NCI-H524 (cell line): ENCODE results near the gene SPRR4.

Source experiments
- DNase-seq, 2 experiments: peaks; one replicate each; lab custom pipeline; 2025; lab: John Stamatoyannopoulos, UW

The SPRR4 gene, protein sequence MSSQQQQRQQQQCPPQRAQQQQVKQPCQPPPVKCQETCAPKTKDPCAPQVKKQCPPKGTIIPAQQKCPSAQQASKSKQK

DNA sequence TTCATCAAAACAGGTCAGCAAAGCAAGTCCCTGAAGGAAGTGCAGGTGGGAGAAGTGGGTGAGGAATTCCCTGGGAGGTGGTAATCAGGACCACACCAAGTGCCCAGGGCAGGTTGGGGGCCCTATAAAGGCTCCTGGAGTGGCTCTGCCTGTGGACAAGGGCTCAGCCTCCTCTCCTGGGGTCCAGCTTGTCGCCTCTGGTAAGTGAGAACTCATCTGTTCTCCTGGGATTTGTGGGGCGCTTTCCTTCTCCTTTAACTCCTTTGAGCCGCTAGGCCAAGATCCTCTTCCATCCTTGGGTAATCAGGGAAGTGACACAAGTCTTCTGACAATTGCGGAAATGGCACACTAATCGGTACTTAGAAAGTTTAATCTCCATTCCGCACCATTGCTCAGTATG lies at the start of gene SPRR4:
TSS of gene SPRR4 (plus strand) at position 154 of the 400 bp plus-strand sequence. CDS start 1,243 bp downstream, outside the sequence.
- no peak for DNase-seq

DNA sequence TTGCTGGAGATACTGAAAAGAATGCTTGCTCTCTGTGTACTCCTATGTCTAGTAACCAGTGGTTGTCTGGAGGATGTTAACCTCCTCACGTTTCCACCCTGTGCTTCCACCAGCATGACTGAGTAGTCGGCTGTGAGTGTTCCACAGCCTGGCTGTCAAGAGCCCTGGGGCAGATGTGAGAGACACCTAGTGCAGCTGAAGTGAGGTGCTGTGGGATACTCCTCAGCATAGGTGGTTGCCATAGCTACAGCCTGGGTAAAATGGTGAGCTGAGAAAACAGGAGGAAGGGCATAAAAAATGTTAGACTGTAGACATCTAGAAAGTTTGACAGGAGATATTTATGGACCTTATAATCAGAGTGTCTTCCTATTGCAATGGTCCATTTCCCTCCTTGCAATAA lies 46.3 kb upstream of the SPRR4 start:
- no peak for DNase-seq

DNA sequence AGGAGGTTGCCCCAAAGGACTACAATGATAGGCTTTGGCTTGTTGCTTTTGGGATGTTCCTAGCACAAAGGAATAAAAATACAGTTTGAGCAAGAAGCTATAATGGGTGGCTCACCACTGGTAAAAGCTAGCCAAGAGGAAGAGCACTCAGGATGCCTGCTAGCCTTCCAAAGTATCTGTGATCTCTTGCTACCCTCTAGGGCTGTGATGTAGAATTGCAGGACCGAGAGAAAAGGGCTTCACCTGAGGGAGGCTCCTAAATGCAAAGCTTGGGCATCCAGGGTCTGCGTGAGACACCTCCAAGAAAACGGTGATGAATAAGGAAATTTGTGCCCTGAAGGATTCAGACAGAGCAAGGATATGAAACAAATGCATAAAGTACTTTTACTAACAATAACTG lies 44.4 kb upstream of the SPRR4 start:
- no peak for DNase-seq

DNA sequence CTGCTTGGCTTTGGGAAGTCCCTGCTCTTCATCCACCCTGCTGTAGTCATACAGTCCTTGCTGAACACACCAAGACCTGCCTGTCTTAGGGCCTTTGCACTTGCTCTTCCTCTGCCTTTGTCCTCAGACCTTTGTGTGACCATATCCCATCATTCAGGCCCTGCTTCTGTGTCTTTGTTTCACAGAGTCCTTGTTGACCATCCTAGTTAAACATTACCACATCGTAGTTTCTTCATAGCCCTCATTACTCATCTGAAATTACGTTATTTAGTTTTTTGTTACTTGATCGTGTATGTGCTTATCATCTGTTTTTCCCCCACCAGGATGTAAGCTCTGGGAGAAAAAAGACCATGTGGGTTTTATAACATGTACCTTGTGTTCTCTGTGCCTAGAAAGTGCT lies 41.8 kb upstream of the SPRR4 start:
- DNase-seq = no peak

DNA sequence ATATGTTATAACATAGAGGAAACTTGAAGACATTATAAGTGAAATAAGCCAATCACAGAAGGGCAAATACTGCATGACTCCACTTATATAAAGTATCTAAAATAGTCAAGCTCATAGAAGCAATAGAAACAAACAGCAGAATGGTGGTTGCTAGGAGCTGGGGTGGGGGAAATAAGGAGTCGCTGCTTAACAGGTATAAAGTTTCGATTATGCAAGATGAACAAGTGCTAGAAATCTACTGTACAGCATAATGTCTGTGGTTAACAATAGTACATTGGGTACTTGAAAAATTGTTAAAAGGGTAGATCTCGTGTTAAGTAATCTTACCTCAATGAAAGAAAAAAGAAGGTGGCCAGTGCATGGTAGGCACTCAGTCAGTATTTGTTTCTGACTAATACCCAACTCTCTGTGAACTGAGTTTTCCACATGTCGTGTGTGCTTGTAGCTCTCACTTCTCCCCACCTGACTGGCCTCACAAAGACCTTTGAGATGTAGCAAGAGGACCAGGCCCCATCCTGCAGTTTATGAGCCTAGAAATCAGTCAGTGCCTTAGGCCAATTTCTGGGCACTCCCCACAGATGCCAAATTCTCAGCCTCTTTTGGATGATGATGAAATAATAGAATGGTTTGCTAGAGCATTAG lies 38.2 kb upstream of the SPRR4 start:
- no peak for DNase-seq

DNA sequence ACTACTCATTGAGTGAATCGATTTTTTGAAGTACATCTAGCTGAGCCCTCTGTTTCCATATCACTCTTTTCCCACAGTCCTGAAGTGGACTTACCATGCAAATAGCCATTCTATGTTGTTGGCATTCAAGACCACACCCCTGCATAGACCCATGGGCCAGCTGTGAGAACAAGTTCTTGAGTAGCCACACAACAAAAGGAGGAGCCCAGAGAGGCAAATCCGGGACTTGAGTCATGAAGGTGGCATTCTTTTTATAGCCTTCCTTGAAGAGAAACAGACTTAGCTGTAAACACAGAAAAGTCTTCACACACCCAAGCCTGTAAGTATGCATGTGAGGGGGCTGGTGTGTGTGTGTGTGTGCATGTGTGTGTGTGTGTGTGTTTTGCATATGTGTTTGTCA lies 37.3 kb upstream of the SPRR4 start:
- no peak for DNase-seq

DNA sequence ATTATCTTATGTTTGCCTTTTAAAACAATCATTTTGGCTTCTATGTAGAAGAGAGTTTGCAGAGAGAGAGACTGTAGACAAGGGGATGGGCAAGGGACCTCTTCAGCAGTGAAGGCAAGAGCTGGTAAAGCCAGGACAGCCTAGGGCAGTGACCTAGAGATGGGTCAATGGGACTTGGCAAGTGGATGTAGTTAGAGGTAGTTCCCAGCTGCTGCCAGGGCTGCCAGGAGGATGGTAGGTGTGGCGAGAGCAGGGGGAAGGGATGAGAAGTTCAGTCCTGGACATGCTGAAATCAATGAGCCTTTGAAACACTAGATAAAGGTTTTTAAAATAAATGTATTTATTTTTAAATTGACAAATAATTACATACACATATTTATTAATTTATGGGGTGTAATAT lies 29.8 kb upstream of the SPRR4 start:
- DNase-seq = no peak

DNA sequence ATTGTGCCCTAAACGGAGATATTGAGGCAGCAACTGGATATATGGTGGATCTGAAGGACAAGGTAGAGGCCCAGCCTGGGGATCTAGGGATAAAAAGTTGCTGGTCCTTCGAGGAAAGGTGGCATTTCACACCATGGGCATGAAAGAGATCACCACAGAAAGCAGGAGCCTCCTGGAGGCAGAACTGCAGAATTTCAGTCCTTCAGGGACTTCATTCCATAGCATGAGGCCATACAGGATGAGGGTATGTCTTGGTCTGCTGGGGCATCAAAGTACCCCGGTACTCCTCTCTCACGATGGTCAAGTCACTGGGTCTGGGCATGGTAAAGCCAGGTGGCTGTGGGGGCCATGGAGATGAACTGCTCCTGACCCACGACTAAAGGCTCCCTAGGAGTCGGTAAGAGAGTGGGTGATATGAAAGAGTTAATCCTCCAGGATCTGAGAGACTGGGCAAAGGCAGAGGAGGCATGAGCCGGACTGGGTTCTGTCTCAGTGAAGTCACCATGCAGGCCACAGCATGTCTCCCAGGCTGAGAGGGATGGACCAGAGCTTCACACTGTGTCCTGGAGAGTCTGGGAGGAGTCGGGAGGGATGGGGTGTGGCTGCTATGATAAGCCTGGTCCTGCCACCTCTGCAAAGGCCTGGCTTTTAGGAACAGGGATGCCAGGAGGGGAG lies 29.3 kb upstream of the SPRR4 start:
- no peak for DNase-seq

DNA sequence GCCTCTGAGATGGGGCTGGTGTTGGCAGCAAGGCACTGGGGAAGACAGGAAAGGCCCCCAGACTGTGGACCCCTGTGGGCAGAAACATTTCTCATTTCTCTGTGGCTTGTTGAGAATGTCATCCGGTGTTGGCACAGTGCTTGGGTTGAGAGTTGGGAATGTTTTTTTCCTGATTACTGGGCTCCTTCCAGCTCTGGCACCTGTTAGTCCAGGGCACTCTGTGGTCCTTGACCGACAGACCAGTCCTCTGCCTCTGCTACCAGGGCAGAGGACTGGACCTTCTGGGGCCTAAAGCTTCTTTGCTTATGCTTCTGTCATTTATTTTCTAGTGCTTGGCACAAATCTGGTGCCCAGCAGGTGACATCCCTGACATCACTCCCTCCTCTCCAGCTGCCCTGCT lies 28.3 kb upstream of the SPRR4 start:
- DNase-seq = no peak

DNA sequence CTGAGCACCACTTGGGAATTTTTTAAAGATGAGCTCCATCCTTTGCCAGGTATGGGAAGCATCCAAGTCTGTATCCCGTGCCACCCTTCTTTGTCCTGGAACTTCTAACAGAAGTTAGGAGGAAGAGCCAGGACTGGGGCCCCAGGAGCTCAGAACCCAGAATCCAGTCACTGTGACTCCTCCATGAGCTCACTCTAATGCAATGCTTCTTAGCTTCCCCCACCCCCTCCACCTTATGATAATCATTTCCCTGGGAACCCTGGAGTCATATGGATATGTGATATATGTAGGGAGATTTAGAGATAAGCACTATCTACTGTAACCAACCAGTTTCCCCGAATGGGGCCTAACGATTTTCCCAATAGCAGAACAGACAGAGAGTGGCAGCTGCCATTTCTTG lies 24.2 kb upstream of the SPRR4 start:
- DNase-seq = no peak

DNA sequence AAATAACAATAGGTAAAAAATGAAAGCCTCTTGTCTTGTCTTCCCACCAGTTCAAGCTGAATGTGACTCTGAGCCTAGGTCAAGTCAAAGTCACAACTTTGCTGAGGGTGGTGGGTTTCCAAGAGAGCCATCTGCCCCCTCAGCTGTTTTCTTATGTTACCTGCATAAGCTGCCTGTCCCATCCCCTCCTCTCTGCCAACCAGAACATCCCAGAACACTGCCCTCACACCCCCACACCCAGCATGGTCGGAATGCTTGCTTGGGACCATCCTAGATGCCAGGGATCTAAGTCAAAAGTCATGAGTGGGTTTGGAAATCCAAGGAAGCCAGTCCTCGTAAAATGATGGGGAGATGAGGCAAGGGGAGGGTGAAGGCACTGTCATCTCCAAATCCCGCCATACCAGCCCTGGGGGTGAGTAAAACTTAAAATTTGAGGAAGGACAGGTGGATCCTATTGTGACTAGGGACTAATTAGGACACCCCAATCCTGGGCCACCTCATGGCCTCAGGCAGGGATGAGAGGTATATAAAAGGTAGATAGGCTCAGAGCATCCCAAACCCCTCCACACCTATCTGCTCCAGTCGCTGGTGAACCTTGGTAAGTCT lies 23.7 kb upstream of the SPRR4 start, which contains the start of gene SPRR5:
TSS of gene SPRR5 (plus strand) at position 556 of the 606 bp plus-strand sequence. CDS start 1,349 bp downstream, outside the sequence.
- DNase-seq = no peak

DNA sequence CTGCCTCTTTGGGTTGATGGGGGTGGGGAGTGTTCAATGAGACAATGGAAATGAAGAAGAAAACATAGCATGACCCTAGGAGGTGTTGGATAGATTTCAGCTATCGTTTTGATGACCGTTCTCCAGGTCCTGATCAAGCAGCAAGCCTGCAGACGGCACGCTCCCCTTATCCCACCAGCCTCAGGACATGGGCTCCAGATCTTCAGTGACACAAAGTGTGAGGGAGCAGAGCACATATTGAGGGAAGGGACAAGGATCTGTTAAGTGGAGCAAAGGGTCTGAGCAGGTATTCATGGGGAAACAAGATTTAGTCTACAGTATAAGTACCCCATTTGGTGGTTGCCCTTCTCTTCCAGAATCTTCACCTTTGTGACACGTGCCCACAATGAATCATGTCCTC lies 18.7 kb upstream of the SPRR4 start:
- DNase-seq = no peak

DNA sequence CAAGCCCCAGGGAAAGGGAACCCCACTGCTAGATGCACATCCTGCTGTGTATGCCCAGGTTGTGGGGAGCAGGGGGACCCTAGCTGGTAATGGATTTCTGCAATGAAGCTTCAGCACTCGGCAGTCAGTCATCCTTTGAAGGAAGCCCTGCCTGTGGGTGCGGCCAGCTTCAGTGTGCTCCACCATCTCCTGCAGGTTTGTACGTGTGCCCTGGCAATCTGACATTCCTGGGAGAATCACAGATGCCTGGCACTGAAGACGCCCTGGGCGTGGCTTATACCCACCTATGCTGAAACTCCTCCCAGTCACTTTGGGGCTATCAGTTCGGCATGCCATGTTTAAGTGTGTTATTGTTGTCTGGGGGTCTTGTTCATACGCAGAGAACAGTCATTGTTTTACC lies 16.7 kb upstream of the SPRR4 start:
- no peak for DNase-seq

DNA sequence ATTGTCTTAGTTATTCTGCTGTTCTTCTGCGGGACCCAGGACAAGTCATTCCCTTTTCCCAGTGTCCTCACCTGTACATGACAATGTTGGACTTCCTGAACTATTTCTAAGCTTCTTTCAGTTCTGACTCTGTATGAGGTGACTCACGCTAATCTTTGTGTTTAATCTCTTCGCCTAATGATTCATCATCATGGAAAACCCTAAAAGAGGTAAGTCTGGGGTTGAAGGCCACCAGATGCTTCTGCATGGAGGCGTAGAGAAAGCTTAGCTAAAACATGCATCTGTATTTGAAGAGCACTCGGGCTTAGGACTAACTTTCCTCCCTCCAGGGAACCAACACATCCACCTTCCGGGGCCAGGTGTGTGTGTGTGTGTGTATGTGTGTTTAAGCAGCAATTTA lies 16.0 kb upstream of the SPRR4 start:
- DNase-seq = no peak

DNA sequence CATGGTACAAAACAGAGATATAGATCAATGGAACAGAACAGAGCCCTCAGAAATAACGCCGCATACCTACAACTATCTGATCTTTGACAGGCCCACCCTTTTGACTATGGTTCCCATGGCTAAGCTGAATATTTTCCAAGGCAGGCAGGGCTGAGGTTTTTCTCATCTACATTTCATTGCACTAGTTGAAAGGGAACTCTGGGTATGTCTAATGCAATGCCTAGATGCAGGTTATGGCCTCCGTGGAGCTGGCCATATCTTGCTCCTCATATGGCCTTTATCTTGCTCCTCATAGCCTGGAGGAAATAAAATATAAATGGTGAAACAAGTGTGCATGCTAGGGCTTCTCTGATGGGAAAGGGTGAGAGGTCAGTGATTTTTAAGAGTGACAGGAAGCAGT lies 12.9 kb upstream of the SPRR4 start:
- no peak for DNase-seq

DNA sequence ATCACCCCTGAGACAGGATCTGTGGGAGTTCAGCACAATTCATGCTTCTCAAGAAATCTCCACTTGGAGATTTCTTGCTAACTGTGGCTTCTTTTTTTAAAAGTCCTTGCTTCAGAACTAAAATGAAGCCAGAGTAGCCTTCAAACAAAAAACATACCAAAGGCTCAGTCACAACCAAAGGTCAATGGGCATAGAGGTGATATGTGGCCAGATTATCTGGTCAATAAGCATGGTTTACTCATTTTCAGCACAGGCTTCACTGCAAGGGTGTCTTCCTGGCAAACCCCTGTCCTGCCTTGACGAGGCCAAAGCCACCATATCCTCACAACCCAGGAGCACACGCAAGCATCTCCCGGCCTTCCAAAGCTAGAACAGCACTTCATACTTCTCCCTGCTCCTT lies 11.2 kb upstream of the SPRR4 start:
- no peak for DNase-seq

DNA sequence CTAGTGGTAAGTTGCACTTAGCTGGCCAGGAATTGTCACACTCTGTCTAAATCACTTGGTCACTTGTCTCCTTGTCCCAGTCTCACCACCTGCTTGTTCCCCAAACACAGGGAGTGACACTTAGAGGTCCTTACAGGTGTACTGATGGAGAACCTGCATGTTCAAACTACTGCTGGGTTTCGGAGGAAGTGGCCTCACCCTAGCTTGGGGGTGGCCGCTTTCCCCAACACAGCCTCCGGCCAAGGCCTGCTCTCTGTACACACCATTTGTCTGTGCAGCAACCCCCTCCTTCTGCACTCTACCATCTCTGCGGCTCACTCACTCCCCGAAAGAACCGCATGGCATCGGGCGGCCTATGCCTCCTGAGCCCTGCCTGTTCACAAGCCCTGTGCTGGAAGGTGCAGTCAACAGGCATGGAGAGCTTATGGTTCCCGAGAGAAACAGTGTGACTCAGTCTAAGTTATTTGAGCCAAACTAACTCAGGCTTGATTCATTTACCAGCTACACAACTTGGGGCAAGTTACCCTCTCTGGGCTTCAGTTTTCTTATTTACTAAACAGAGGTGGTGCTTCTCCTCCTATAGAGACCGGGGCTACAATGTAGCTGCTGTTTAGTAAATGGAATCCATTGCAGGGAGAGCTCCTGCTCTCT lies 10.5 kb upstream of the SPRR4 start:
- DNase-seq = no peak

DNA sequence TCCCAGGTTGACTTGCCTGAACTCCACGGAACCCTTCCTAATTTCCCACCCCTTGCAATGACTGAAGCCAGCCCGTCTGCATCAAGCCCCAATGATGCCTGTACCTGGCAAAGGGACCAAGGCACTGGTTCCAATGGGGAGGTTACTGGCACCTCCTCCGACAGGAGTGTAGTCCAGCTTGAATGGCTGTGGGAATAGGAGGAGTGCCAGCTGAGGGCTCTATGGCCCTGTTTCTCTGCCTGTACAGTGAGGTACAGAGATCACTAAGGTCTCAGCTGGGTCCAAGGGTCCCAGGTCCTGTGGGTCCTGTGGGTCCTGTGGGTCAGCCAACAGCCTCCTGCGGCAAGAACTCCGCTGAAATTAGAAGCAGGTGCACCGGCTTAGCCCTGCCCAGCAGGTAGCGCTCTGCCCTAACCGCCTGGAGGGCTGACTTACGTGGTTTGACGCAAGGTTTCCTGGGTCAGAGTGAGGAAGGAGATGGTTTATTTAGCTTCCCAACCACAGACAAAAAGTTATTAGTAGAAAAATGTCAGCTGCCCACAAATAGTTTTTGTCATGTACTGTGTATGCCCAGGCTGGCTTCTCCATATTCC lies 9.9 kb upstream of the SPRR4 start:
- DNase-seq = no peak

DNA sequence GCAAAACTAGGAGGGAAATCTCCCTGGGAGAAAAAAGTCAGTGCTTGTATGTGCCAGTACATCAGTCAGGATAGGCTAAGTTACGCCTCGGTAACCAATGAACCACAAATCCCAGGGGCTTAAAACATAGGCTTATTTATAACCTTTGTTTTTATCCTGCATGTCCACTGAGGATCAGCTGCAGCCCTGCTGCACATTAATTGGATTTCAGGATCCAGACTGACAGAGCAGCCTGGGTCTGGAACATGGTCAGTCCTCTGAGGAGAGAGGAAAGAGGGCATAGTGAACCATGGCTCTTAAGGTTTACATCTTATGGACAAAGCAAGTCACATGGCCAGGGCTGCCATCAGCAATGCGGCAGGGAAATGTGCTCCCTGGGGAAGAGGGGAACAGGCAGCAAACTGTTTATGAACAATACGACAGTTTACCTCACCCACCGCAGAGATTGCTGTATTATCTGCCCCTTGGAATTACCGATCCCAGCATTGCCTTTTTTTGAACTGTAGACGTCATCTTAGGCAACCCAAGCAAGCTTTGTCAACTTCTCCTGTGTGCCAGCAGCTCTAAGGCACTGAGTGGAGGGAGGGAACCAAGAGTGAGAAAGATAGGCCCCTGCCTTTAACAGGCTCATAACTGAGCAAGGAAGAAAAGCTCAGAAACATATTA lies 9.1 kb upstream of the SPRR4 start:
- no peak for DNase-seq

DNA sequence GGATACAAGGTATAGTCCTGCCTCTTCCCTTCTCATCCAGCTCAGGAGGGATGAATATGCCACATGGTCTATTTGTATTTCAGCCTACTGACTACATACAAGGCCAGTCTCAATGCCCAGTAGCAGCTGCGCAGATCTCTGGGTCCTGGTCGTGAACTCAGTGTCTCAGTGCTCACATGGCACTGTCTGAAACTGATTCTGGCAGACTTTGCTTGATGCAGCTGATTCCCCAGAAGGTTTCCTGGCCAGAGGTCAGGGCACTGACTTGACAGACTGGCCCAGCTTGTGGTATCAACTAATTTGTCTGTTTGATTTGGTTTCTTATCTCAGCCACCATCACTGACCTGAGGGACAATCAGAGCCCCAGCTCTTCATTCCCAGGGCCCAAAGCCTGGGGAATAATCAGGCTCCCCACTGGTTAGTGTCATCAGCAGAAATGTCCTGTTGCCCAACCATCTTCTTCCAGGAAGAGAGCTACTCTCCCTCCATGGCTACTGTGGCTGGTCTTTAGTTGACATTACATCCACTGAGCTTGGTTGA lies 7.5 kb upstream of the SPRR4 start:
- DNase-seq = no peak

DNA sequence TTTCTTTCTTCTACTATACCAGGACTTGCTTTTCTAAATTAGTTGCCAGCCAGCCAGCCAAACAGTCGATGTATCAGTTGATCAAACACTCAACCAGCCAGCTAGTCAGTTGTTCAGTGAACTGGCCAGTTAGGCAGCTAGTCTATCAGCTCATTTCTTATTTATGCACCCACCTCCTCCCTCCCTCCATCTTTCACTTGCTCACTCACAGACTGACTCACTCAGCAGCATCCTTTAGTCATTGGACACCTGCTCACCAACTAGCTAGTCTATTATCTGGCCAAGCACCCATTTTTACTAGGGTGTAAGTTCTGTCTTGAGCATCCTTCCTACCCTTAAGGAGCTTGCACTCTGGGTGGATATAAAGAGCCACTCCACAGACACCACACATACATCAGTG lies 5.9 kb upstream of the SPRR4 start:
- DNase-seq = no peak

DNA sequence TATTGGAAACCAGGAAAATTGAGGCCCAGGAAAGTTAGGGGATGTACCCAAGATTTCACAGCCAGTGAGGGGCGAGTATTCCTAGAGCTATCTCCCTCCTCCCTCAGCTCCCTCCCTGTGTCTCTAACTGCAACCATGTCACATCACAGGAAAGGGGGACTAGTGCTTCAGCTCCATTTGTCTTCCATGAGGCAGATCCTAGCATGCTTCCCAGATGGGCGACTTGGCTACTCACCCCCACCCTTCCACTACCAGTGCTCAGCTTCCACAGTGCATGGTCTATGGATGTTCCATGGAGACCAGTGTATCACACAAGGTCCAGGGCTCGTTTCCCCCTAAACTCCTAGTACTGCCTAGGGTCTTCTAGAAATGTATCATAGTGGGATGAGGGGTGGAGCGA lies 4.6 kb upstream of the SPRR4 start:
- DNase-seq = no peak
